Stimulated activated CD4-positive, alpha-beta T cell treated with anti-CD3 and anti-CD28 coated beads, Interleukin-12 subunit alpha, Interleukin-12 subunit beta, amount 100 ng/mL, for 24 hours (primary cell): ENCODE results near the gene HUNK.

Source experiments
- DNase-seq, 2 experiments: peaks; one replicate each; pipeline ENCODE4 v3.0.0-alpha.2; 2020; ENCODE audit warnings: low read depth in 2 of 2

The HUNK gene

GRCh38 chr21:31896019-31896418 lies 23.2 kb downstream of the HUNK start:
- DNase-seq = no peak

GRCh38 chr21:31897311-31897710 lies 24.5 kb downstream of the HUNK start:
- no peak for DNase-seq

GRCh38 chr21:31898933-31899630 lies 26.3 kb downstream of the HUNK start:
- no peak for DNase-seq

- DNase-seq = no peak
These were observed 27.5 kb downstream of the HUNK start for GRCh38 chr21:31900121-31900895.

GRCh38 chr21:31901315-31901714 lies 28.5 kb downstream of the HUNK start:
- no peak for DNase-seq

GRCh38 chr21:31902438-31902837 lies 29.6 kb downstream of the HUNK start:
- DNase-seq = no peak

- no peak for DNase-seq
These were observed 31.1 kb downstream of the HUNK start for GRCh38 chr21:31903896-31904295.

GRCh38 chr21:31905503-31906451 lies 33.0 kb downstream of the HUNK start:
- DNase-seq = no peak

GRCh38 chr21:31908106-31909031 lies 35.5 kb downstream of the HUNK start:
- no peak for DNase-seq

GRCh38 chr21:31909153-31910073 lies 36.6 kb downstream of the HUNK start:
- no peak for DNase-seq

GRCh38 chr21:31910074-31910470 lies 37.3 kb downstream of the HUNK start:
- no peak for DNase-seq

- no peak for DNase-seq
These were observed 38.5 kb downstream of the HUNK start for GRCh38 chr21:31911138-31911907.

GRCh38 chr21:31912501-31912900 lies 39.7 kb downstream of the HUNK start:
- no peak for DNase-seq

- no peak for DNase-seq
These were observed 40.4 kb downstream of the HUNK start for GRCh38 chr21:31913182-31913608.

GRCh38 chr21:31914472-31914871 lies 41.7 kb downstream of the HUNK start:
- DNase-seq = no peak

- DNase-seq = no peak
These were observed 42.7 kb downstream of the HUNK start for GRCh38 chr21:31915566-31915965.

GRCh38 chr21:31917108-31917507 lies 44.3 kb downstream of the HUNK start:
- DNase-seq = no peak

- no peak for DNase-seq
These were observed 45.5 kb downstream of the HUNK start for GRCh38 chr21:31918250-31918775.

- no peak for DNase-seq
These were observed 47.5 kb downstream of the HUNK start for GRCh38 chr21:31920275-31920674.
